Right kidney (tissue), 1 donor: ENCODE measurements around the gene FGF18.
A peak's percentile ranks its signal among the peaks of the same experiment; 100 is the strongest.

Source experiments
- DNase-seq: peaks from one replicate; pipeline ENCODE4 v3.0.0-alpha.2; 2016

FGF18 gene

GRCh38 chr5:171422902-171423663 is 3.6 kb downstream of the FGF18 start:
- peak; percentile 49 for DNase-seq

- DNase-seq: no peak
Observed at GRCh38 chr5:171424726-171425125, 5.3 kb downstream of the FGF18 start.

- DNase-seq: no peak
Observed at GRCh38 chr5:171425596-171426244, 6.3 kb downstream of the FGF18 start.

- no peak for DNase-seq
Observed at GRCh38 chr5:171426266-171426665, 6.8 kb downstream of the FGF18 start.

- DNase-seq: no peak
Observed at GRCh38 chr5:171426680-171427079, 7.2 kb downstream of the FGF18 start.

- no peak for DNase-seq
Observed at GRCh38 chr5:171427318-171428167, 8.1 kb downstream of the FGF18 start.

GRCh38 chr5:171428168-171428696 is 8.8 kb downstream of the FGF18 start:
- no peak for DNase-seq

- DNase-seq: no peak
Observed at GRCh38 chr5:171428809-171429542, 9.5 kb downstream of the FGF18 start.

DNA sequence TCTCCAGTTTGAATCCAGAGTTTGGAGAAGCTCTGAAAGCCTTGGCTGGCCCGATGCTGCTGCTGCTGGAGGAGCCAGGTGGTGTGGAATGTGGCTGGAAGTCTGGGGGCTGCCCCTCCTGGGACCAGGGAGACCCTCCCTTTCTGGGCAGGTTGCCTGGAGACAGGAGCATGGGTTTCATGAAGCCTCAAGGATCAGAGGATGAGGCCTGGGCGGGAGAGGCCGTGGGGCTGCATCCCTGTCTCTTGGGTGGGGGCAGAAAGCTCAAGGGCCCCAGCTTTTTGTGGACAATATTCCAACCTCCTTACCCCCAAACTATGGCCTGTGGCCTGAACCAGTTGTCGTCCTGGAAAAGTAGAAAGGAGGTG is 10.1 kb downstream of the FGF18 start:
- DNase-seq: no peak

- no peak for DNase-seq
Observed at GRCh38 chr5:171431251-171431777, 11.9 kb downstream of the FGF18 start.

DNA sequence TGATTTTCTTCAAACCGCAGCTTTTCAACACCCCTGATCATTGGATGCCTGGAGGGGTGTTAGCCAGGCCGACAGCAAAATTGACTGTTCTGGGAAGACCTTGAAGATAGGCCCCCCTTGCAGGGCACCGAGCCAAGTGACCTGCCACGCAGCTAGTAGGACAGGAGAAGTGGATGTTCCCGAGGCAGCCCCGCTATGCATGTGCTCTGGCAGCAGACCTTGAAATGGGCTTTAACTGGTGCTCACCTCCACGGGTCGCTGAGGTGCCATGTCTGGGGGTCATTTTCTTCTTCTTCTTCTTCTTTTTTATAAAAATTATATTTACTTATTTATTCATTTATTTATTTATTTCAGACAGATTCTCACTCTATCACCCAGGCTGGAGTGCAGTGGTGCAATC is 12.6 kb downstream of the FGF18 start:
- DNase-seq: no peak

DNA sequence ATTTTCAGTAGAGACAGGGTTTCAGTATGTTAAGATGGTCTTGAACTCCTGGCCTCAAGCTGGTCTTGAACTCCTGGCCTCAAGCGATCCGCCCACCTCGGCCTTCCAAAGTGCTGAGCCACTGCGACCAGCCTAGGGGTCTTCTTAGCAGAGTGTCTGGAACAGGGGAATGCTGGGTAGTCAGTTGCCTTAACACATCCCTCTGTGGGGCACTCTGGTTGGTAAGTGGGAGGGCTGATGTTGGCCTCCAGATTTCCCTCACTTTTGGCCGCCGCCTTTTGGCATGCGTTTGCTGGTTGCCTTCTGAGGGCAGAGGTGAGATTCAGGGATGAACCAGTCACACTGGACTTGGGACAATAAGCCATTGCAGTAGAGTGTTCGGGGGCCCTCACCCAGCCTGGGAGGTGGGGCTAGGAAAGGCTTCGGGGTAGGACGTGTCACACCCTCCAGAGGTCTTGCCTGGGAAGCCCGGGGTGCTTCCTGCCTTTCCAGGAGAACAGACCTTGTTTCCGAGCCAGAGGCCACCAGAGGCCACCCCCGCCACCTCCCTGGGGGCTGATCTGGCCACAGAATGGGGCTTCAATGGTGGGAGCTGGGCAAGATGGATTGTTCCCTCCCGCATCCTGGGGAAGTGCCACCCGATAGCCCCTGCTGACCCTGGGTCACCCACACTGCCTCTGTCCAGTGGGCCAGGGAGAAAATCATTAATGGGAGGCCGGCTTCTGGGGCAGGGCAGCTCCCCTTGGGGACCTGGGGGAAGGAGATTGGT is 13.3 kb downstream of the FGF18 start:
- DNase-seq: no peak

GRCh38 chr5:171433352-171433698 is 13.9 kb downstream of the FGF18 start:
- no peak for DNase-seq

- no peak for DNase-seq
Observed at GRCh38 chr5:171433982-171434676, 14.7 kb downstream of the FGF18 start.

- no peak for DNase-seq
Observed at GRCh38 chr5:171434874-171435273, 15.4 kb downstream of the FGF18 start.

DNA sequence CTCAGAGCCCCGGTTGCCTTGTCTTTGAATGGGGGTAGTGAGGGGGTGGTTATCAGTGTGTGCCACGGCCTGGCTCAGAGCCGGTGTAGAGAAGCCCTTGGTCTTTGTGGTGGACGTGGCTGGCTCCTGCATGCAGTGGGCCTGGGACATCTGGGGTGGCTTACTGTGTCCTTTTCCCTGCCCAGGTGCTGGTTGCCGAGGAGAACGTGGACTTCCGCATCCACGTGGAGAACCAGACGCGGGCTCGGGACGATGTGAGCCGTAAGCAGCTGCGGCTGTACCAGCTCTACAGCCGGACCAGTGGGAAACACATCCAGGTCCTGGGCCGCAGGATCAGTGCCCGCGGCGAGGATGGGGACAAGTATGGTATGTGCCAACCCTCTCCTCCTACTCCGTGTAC is 16.5 kb downstream of the FGF18 start:
- DNase-seq: no peak

GRCh38 chr5:171436804-171437285 is 17.4 kb downstream of the FGF18 start:
- DNase-seq: no peak

DNA sequence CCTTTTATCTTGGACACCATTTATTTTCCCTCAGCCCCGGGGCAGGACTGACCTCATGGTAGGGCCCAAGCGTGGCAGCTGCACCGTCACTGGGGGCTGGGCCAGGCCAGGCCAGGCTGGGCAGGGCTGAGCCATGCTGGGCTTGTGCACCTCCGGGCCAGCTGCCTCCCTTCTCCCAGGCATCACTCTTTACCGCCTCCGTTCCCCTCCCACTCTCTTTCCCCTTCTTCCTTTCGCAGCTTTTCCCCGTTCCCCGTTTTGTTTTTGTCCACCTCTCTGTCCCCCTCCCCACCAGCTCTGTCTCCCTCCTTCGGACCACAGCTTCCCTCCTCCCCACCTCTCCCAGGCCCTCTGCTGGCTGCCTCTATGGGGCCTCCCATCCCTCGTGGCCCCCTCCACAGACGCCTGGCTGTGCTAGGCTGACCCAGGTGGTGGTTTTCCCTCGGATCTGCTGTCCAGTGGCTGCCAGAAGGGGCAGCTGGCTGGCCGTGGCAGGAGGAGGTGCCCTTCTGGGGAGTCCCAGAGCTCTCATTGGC is 17.9 kb downstream of the FGF18 start:
- no peak for DNase-seq

GRCh38 chr5:171438738-171439137 is 19.3 kb downstream of the FGF18 start:
- no peak for DNase-seq

- DNase-seq: no peak
Observed at GRCh38 chr5:171441246-171441791, 21.9 kb downstream of the FGF18 start.
